ENCODE data around the gene OR10A6.

The OR10A6 gene

GRCh38 chr11:7903940-7904339, 27.1 kb downstream of the OR10A6 start:
- TF ChIP-seq POLR2A (IDR thresholded peaks at IDR 0.05; ENCODE audit: low read length) (no peak), GATA1 (IDR thresholded peaks at IDR 0.05; ENCODE audit: low read depth, low read length) (no peak)
- no peak for DNase-seq

DNA sequence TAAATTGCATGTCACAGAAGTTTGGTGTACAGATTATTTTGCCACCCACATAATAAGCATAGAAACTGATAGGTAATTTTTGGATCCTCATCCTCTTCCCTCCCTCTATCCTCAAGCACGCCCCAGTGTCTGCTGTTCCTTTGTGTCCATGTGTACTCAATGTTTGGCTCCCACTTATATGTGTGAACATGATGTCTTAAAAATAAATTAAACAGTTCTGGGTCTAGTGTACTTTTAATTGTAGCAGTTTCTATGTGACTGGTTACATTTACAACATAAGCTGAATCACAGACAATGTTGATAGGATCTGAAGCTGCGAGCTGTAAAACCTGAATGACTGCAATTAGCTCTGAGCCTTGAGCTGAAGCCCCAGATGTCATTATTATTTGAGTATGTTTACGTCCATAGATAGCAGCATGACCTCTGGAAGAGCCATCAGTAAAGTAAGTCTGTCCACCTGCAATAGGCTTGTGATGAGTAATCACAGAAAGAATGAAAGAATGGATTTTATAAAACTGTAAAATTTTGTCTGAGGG, 29.7 kb downstream of the OR10A6 start:
- DNase-seq = no peak
- TF ChIP-seq POLR2A (IDR thresholded peaks at IDR 0.05; ENCODE audit: low read length) (no peak), GATA1 (IDR thresholded peaks at IDR 0.05; ENCODE audit: low read depth, low read length) (no peak)

- no peak for DNase-seq
- no peak for TF ChIP-seq POLR2A (IDR thresholded peaks at IDR 0.05; ENCODE audit: low read length)
- no peak for TF ChIP-seq GATA1 (IDR thresholded peaks at IDR 0.05; ENCODE audit: low read depth, low read length)
These were observed 30.4 kb downstream of the OR10A6 start for GRCh38 chr11:7900686-7901085.

GRCh38 chr11:7899418-7899817, 31.6 kb downstream of the OR10A6 start:
- no peak for DNase-seq
- TF ChIP-seq POLR2A (IDR thresholded peaks at IDR 0.05; ENCODE audit: low read length) (no peak), GATA1 (IDR thresholded peaks at IDR 0.05; ENCODE audit: low read depth, low read length) (no peak)

GRCh38 chr11:7898666-7899283, 32.3 kb downstream of the OR10A6 start:
- DNase-seq = peak in 1 of 2 experiments; percentile 32
- TF ChIP-seq GATA1 (IDR thresholded peaks at IDR 0.05; ENCODE audit: low read depth, low read length) (no peak), POLR2A (IDR thresholded peaks at IDR 0.05; ENCODE audit: low read length) (no peak)

- no peak for DNase-seq
These were observed 34.9 kb downstream of the OR10A6 start for GRCh38 chr11:7896009-7896785.

GRCh38 chr11:7894251-7894650, 36.8 kb downstream of the OR10A6 start:
- TF ChIP-seq POLR2A (IDR thresholded peaks at IDR 0.05; ENCODE audit: low read length) = no peak
- no peak for TF ChIP-seq GATA1 (IDR thresholded peaks at IDR 0.05; ENCODE audit: low read depth, low read length)
- DNase-seq = peak in 1 of 2 experiments; percentile 16

More at GRCh38 chr11:7896009-7896785, 34.9 kb downstream of the OR10A6 start:
- no peak for TF ChIP-seq GATA1 (IDR thresholded peaks at IDR 0.05; ENCODE audit: low read depth, low read length)
- TF ChIP-seq POLR2A (IDR thresholded peaks at IDR 0.05; ENCODE audit: low read length) = no peak

DNA sequence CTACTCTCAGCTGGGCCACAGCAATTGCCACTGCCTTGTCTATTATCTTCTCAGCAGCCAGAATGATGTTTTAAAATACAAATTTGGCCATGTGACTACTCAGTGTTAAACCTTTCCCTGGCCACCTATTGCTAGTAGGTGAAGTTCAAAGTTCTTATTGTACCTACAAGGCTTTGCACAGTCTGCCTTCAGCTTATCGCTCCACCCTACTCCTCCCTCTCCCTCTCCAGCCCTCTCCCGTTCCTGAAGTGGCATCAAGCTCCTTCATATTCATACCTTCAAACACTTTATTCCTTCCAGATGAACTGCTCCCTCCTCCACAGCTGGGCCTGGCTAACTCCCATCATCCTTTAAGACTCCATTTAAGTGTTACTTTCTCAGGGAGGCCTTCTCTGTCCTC, 37.3 kb downstream of the OR10A6 start:
- no peak for TF ChIP-seq GATA1 (IDR thresholded peaks at IDR 0.05; ENCODE audit: low read depth, low read length)
- TF ChIP-seq POLR2A (IDR thresholded peaks at IDR 0.05; ENCODE audit: low read length) = no peak
- DNase-seq = no peak

DNA sequence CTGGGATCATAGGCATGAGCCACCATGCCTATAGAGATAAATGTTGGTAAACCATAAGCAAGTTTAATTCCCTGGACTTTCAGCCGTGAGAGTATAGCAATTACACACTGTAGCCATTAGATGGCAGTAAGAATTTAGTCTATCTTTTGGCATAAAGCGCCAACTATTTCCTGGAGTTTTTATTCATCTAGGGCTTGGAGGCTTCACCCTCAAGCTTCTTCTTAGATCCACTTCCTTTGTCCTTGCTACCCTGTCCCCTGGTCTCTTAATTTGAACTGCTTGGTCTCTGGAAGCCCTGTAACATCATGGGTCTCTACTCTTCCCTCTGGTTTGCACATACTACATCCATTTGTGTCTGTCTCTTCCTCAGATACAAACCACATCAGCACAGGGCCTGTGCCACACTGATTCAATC, 38.2 kb downstream of the OR10A6 start:
- TF ChIP-seq POLR2A (IDR thresholded peaks at IDR 0.05; ENCODE audit: low read length) (no peak), GATA1 (IDR thresholded peaks at IDR 0.05; ENCODE audit: low read depth, low read length) (no peak)
- DNase-seq = peak; percentile 41 to 51

DNA sequence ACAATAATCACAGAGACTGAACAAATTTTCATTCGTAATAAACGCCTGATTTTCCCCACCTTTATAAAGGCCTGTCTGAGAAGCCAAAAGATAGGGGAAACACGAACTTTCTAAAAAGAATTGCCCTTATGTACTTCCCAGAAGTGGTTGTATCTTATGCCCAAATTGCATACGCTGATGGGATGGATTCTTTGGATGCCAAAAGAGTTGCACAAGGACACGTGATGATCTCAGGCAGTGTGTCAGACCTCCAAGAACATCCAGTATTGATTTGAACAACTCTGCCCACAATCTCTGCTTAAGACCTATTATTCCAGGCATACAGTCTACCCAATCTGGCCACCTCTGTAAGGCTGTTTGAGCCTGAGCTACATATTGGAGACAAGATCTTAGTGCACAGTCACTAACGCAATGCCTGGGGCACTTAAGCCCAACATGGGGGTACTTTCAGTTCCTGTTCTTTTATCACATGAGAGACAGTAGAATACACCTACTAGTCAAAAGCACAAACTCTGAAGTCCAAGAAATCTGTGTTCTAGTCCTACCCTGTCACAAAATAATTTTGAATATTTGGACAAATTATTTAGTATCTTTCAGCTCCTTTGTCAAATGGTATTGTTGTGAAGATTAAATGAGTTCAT, 38.9 kb downstream of the OR10A6 start:
- TF ChIP-seq GATA1 (IDR thresholded peaks at IDR 0.05; ENCODE audit: low read depth, low read length) (no peak), POLR2A (IDR thresholded peaks at IDR 0.05; ENCODE audit: low read length) (no peak)
- no peak for DNase-seq

GRCh38 chr11:7890417-7891172, 40.5 kb downstream of the OR10A6 start:
- TF ChIP-seq POLR2A (IDR thresholded peaks at IDR 0.05; ENCODE audit: low read length) = no peak
- no peak for TF ChIP-seq GATA1 (IDR thresholded peaks at IDR 0.05; ENCODE audit: low read depth, low read length)
- DNase-seq = no peak

- no peak for DNase-seq
- TF ChIP-seq POLR2A (IDR thresholded peaks at IDR 0.05; ENCODE audit: low read length) (no peak), GATA1 (IDR thresholded peaks at IDR 0.05; ENCODE audit: low read depth, low read length) (no peak)
These were observed 41.1 kb downstream of the OR10A6 start for GRCh38 chr11:7889985-7890384.

DNA sequence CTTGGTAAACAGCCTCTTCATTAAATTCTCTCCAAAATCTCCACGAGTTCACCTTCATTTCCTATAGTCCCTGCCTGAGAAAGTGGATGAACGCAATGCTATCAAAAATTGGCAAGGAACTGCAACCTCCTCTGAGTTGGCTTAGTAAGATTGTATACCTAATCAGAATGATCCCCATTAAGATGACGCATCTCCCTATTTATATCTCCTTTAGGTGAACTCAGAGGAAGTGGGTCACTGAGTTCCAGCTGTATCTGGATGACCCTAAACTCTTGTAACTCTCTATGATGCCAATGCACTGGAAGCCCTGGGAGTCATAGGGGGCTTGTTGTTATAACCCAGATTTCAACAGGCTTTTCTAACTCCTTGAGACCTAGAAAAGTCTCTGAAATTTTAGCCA, 48.2 kb downstream of the OR10A6 start:
- TF ChIP-seq GATA1 (IDR thresholded peaks at IDR 0.05; ENCODE audit: low read depth, low read length) (no peak), POLR2A (IDR thresholded peaks at IDR 0.05; ENCODE audit: low read length) (no peak)
- DNase-seq = no peak
